Measurements from ENCODE around the gene PRELID3B.
"Not testable (repeated sequence)": the region's sequence is repeated elsewhere in the genome, so short reads cannot be mapped to it uniquely, and the experiment has no call there.

Gene PRELID3B

GRCh38 chr20:59023616-59024015 lies 19.0 kb downstream of the PRELID3B start:
- Mint-ChIP-seq H3K27me3 (no peaks in the 10 kb centered on the region), H3K4me3 (no peak overlapping the region), H3K9me3 (no peaks in the 10 kb centered on the region), H3K4me1 (peaks cover 42% of the 10 kb centered on the region), H3K36me3 (peaks cover 26% of the 10 kb centered on the region), H3K27ac (no peak overlapping the region)

GRCh38 chr20:59022754-59023153 lies 19.8 kb downstream of the PRELID3B start:
- peak overlapping the region; percentile 0 for H3K27ac Mint-ChIP-seq

GRCh38 chr20:59020938-59021551 lies 21.5 kb downstream of the PRELID3B start:
- no peaks in the 10 kb centered on the region for H3K27me3 Mint-ChIP-seq
- peaks cover 16% of the 10 kb centered on the region for H3K36me3 Mint-ChIP-seq
- H3K9me3 Mint-ChIP-seq: no peaks in the 10 kb centered on the region
- H3K27ac Mint-ChIP-seq: no peak overlapping the region
- no peak overlapping the region for H3K4me3 Mint-ChIP-seq
- peaks cover 38% of the 10 kb centered on the region for H3K4me1 Mint-ChIP-seq

More at GRCh38 chr20:59022754-59023153, 19.8 kb downstream of the PRELID3B start:
- H3K9me3 Mint-ChIP-seq: no peaks in the 10 kb centered on the region
- H3K36me3 Mint-ChIP-seq: peaks cover 22% of the 10 kb centered on the region
- H3K27me3 Mint-ChIP-seq: no peaks in the 10 kb centered on the region
- peaks cover 38% of the 10 kb centered on the region for H3K4me1 Mint-ChIP-seq
- no peak overlapping the region for H3K4me3 Mint-ChIP-seq

GRCh38 chr20:59019217-59019616 lies 23.4 kb downstream of the PRELID3B start, which contains the start of gene TUBB1:
Gene TUBB1 (plus strand): TSS chr20:59019429. CDS start chr20:59019523, 94 bp downstream.
- H3K36me3 Mint-ChIP-seq: peaks cover 6% of the 10 kb centered on the region
- no peaks in the 10 kb centered on the region for H3K9me3 Mint-ChIP-seq
- peaks cover 35% of the 10 kb centered on the region for H3K4me1 Mint-ChIP-seq
- no peak within 1 kb of the TSS for H3K27ac Mint-ChIP-seq
- H3K27me3 Mint-ChIP-seq: no peaks in the 10 kb centered on the region
- H3K4me3 Mint-ChIP-seq: no peak within 1 kb of the TSS

- Mint-ChIP-seq H3K4me1 (peaks cover 39% of the 10 kb centered on the region), H3K27me3 (no peaks in the 10 kb centered on the region), H3K27ac (no peak overlapping the region), H3K9me3 (no peaks in the 10 kb centered on the region), H3K36me3 (peaks cover 6% of the 10 kb centered on the region), H3K4me3 (no peak overlapping the region)
These were observed 23.8 kb downstream of the PRELID3B start for GRCh38 chr20:59018817-59019216.

GRCh38 chr20:59017493-59018231 lies 24.9 kb downstream of the PRELID3B start:
- Mint-ChIP-seq H3K27ac (no peak overlapping the region), H3K4me1 (peaks cover 49% of the 10 kb centered on the region), H3K4me3 (no peak overlapping the region), H3K27me3 (no peaks in the 10 kb centered on the region), H3K9me3 (no peaks in the 10 kb centered on the region), H3K36me3 (peaks cover 4% of the 10 kb centered on the region)

- no peaks in the 10 kb centered on the region for H3K27me3 Mint-ChIP-seq
- H3K27ac Mint-ChIP-seq: peak overlapping the region; percentile 46
- peaks cover 54% of the 10 kb centered on the region for H3K4me1 Mint-ChIP-seq
- H3K36me3 Mint-ChIP-seq: no peaks in the 10 kb centered on the region
- peak overlapping the region; percentile 58 for H3K4me3 Mint-ChIP-seq
- H3K9me3 Mint-ChIP-seq: no peaks in the 10 kb centered on the region
These were observed 25.6 kb downstream of the PRELID3B start for GRCh38 chr20:59016795-59017492.

GRCh38 chr20:59015812-59016711 lies 26.5 kb downstream of the PRELID3B start:
- no peak overlapping the region for H3K4me3 Mint-ChIP-seq
- H3K27me3 Mint-ChIP-seq: no peaks in the 10 kb centered on the region
- no peaks in the 10 kb centered on the region for H3K9me3 Mint-ChIP-seq
- H3K4me1 Mint-ChIP-seq: peaks cover 58% of the 10 kb centered on the region
- no peak overlapping the region for H3K27ac Mint-ChIP-seq
- H3K36me3 Mint-ChIP-seq: no peaks in the 10 kb centered on the region

GRCh38 chr20:59015411-59015810 lies 27.2 kb downstream of the PRELID3B start:
- Mint-ChIP-seq H3K36me3 (no peaks in the 10 kb centered on the region), H3K4me3 (no peak overlapping the region), H3K4me1 (peaks cover 54% of the 10 kb centered on the region), H3K27me3 (no peaks in the 10 kb centered on the region), H3K27ac (no peak overlapping the region), H3K9me3 (no peaks in the 10 kb centered on the region)

GRCh38 chr20:59014680-59015389 lies 27.8 kb downstream of the PRELID3B start:
- Mint-ChIP-seq H3K36me3 (no peaks in the 10 kb centered on the region), H3K4me1 (peaks cover 54% of the 10 kb centered on the region), H3K9me3 (no peaks in the 10 kb centered on the region), H3K27ac (no peak overlapping the region), H3K4me3 (no peak overlapping the region), H3K27me3 (no peaks in the 10 kb centered on the region)

- Mint-ChIP-seq H3K4me3 (no peak overlapping the region), H3K4me1 (peaks cover 54% of the 10 kb centered on the region), H3K27ac (no peak overlapping the region), H3K9me3 (no peaks in the 10 kb centered on the region), H3K27me3 (no peaks in the 10 kb centered on the region), H3K36me3 (no peaks in the 10 kb centered on the region)
These were observed 28.5 kb downstream of the PRELID3B start for GRCh38 chr20:59013959-59014608.

- H3K36me3 Mint-ChIP-seq: no peaks in the 10 kb centered on the region
- peak overlapping the region; percentile 46 for H3K27ac Mint-ChIP-seq
- no peak overlapping the region for H3K4me3 Mint-ChIP-seq
- peaks cover 54% of the 10 kb centered on the region for H3K4me1 Mint-ChIP-seq
- H3K9me3 Mint-ChIP-seq: no peaks in the 10 kb centered on the region
- H3K27me3 Mint-ChIP-seq: no peaks in the 10 kb centered on the region
These were observed 29.3 kb downstream of the PRELID3B start for GRCh38 chr20:59013031-59013951.

GRCh38 chr20:59011874-59012157 lies 30.8 kb downstream of the PRELID3B start:
- H3K9me3 Mint-ChIP-seq, H3K4me3 Mint-ChIP-seq, H3K27me3 Mint-ChIP-seq, H3K36me3 Mint-ChIP-seq, H3K27ac Mint-ChIP-seq: not testable (repeated sequence)
- H3K4me1 Mint-ChIP-seq: peaks cover 41% of the 10 kb centered on the region

Measured in activated naive CD4-positive, alpha-beta T cell treated with anti-CD3 and anti-CD28 coated beads, Interleukin-2, amount 50 U/mL, for 24 hours (primary cell).